PC-9 (cell line): Measurements from ENCODE around the gene CACFD1.

ENCODE experiments used
- EZH2 ChIP-seq: fragments of 200-600 bp; sonication (generic); IDR thresholded peaks from 2 replicates; pipeline ENCODE4 v1.8.0; 2017; ENCODE audit warnings: antibody characterized with exemption, low read depth
- TF ChIP-seq, protein P1 (sequence below): fragments of 200-600 bp; sonication (generic); conservative IDR thresholded peaks from 2 replicates; pipeline ENCODE4 v1.6.1; 2017; ENCODE audit warnings: mixed run types, antibody characterized with exemption, mild to moderate bottlenecking, moderate library complexity

DNA sequence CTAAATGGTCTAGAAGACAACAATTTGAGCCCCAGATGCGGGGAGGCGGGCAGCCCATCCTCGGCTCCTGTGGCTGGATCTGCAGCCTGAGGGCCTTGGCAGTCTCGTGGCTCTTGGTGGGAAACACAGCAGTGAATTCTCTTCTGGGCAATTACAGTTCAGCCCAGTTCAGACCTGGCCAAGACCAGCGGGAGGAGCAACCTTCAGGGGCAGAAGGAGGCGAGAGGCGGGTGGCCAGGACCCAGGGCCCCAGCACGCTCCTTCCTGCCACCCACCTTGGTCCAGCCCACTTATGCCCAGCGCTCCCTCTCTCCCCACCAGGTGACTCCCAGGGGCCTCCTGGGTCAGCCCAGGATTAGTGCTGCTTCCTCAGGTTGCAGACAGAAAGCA lies 57.2 kb downstream of the CACFD1 start:
- TF ChIP-seq, protein P1, sequence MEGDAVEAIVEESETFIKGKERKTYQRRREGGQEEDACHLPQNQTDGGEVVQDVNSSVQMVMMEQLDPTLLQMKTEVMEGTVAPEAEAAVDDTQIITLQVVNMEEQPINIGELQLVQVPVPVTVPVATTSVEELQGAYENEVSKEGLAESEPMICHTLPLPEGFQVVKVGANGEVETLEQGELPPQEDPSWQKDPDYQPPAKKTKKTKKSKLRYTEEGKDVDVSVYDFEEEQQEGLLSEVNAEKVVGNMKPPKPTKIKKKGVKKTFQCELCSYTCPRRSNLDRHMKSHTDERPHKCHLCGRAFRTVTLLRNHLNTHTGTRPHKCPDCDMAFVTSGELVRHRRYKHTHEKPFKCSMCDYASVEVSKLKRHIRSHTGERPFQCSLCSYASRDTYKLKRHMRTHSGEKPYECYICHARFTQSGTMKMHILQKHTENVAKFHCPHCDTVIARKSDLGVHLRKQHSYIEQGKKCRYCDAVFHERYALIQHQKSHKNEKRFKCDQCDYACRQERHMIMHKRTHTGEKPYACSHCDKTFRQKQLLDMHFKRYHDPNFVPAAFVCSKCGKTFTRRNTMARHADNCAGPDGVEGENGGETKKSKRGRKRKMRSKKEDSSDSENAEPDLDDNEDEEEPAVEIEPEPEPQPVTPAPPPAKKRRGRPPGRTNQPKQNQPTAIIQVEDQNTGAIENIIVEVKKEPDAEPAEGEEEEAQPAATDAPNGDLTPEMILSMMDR, result no peak
- TF ChIP-seq EZH2, result no peak
